GM23338 (cell line): Measurements from ENCODE around the gene FSD1. TPM values are rescaled to one million over a fixed set of nuclear protein-coding genes. Genes with fewer than 3 reads are reported as not detected.

Experiments used
- ATAC-seq: fragments of 200-7000 bp; cut with Tn5 transposase; 3 replicates; pipeline ENCODE4 v1.9.1; 2020
- DNase-seq: peaks from one replicate; pipeline ENCODE4 v3.0.0-alpha.2; 2015; ENCODE audit warnings: low spot score
- H2AFZ ChIP-seq: fragments of 200-600 bp; sonication (generic); 2 replicates; pipeline ENCODE4 v1.8.0; 2016; ENCODE audit warnings: antibody characterized with exemption, mild to moderate bottlenecking, moderate library complexity
- H3F3A ChIP-seq: fragments of 200-600 bp; sonication (generic); replicated peaks from 2 replicates; pipeline ENCODE4 v1.8.0; 2017; ENCODE audit warnings: antibody characterized with exemption, mixed run types, low read depth
- H3K27ac ChIP-seq: fragments of 200-600 bp; sonication (generic); 2 replicates; pipeline ENCODE4 v1.6.1; 2016; ENCODE audit warnings: low read depth
- H3K27me3 ChIP-seq: fragments of 200-600 bp; sonication (generic); 2 replicates; pipeline ENCODE4 v1.8.0; 2016; ENCODE audit warnings: mild to moderate bottlenecking, mixed run types, moderate library complexity; ENCODE audit not compliant: insufficient read depth
- H3K36me3 ChIP-seq: fragments of 200-600 bp; sonication (generic); 2 replicates; pipeline ENCODE4 v1.8.0; 2016; ENCODE audit warnings: mild to moderate bottlenecking; ENCODE audit not compliant: insufficient read depth
- H3K4me1 ChIP-seq: fragments of 200-600 bp; sonication (generic); 2 replicates; pipeline ENCODE4 v1.8.0; 2016; ENCODE audit warnings: mild to moderate bottlenecking, moderate library complexity; ENCODE audit not compliant: insufficient read depth
- H3K4me2 ChIP-seq: fragments of 200-600 bp; sonication (generic); 2 replicates; pipeline ENCODE4 v1.7.1; 2017; ENCODE audit warnings: mixed run types
- H3K4me3 ChIP-seq: fragments of 200-600 bp; sonication (generic); 2 replicates; pipeline ENCODE4 v1.6.1; 2016; ENCODE audit warnings: mixed run types
- H3K79me2 ChIP-seq: fragments of 200-600 bp; sonication (generic); replicated peaks from 2 replicates; pipeline ENCODE4 v1.8.0; 2017; ENCODE audit warnings: mild to moderate bottlenecking; ENCODE audit not compliant: insufficient read depth
- H3K9me2 ChIP-seq: fragments of 200-600 bp; sonication (generic); 2 replicates; pipeline ENCODE4 v1.8.0; 2017; ENCODE audit not compliant: insufficient read depth
- H4K20me1 ChIP-seq: fragments of 200-600 bp; sonication (generic); replicated peaks from 2 replicates; pipeline ENCODE4 v1.8.0; 2017; ENCODE audit warnings: mild to moderate bottlenecking; ENCODE audit not compliant: insufficient read depth
- H3K27ac Mint-ChIP-seq: 2 replicates; pipeline ENCODE4 v1.8.0; 2020; ENCODE audit warnings: inconsistent platforms, mild to moderate bottlenecking, moderate library complexity, mixed read lengths
- H3K27me3 Mint-ChIP-seq: 3 replicates; pipeline ENCODE4 v1.8.0; 2022; ENCODE audit warnings: low read depth, mild to moderate bottlenecking, moderate library complexity, mixed read lengths, inconsistent platforms; ENCODE audit not compliant: insufficient read depth, poor library complexity
- H3K36me3 Mint-ChIP-seq: 3 replicates; pipeline ENCODE4 v1.8.0; 2021; ENCODE audit warnings: low read depth, mild to moderate bottlenecking, inconsistent platforms, moderate library complexity, mixed read lengths
- H3K4me1 Mint-ChIP-seq: 3 replicates; pipeline ENCODE4 v1.8.0; 2020; ENCODE audit warnings: mild to moderate bottlenecking, inconsistent platforms, mixed read lengths
- H3K4me3 Mint-ChIP-seq: 3 replicates; pipeline ENCODE4 v1.8.0; 2021; ENCODE audit warnings: moderate library complexity, mild to moderate bottlenecking, inconsistent platforms, mixed read lengths
- H3K9me3 Mint-ChIP-seq: 3 replicates; pipeline ENCODE4 v1.8.0; 2020; ENCODE audit warnings: moderate library complexity, mild to moderate bottlenecking, inconsistent platforms, mixed read lengths
- EZH2 ChIP-seq: fragments of 200-600 bp; sonication (generic); IDR thresholded peaks from one replicate; pipeline ENCODE4 v1.8.0; 2017; ENCODE audit warnings: antibody characterized with exemption, mild to moderate bottlenecking, low read depth; ENCODE audit not compliant: unreplicated experiment
- EZH2phosphoT487 ChIP-seq: fragments of 200-600 bp; sonication (generic); IDR thresholded peaks from one replicate; pipeline ENCODE4 v1.8.1; 2018; ENCODE audit warnings: antibody characterized with exemption; ENCODE audit not compliant: unreplicated experiment
- polyA plus RNA-seq: library from polyadenylated mRNA; unstranded; fragments of >200 nt; fragmentation: Nextera tagmentation; extraction: Ambion mirVana; gene quantifications from 2 replicates; pipeline ENCODE4 v1.2.1, GENCODE V29; 2016
- total RNA-seq: library from RNA; depleted of rRNA; stranded (reverse); fragments of >200 nt; shearing (Covaris generic); gene quantifications from 2 replicates; pipeline ENCODE4 v1.2.3, GENCODE V29; 2014
- TF ChIP-seq, protein P1 (sequence below): fragments of 250-450 bp; sonication (Bioruptor Pico); IDR thresholded peaks from 2 replicates; pipeline ENCODE4 v1.5.0; 2020; ENCODE audit warnings: mild to moderate bottlenecking, moderate library complexity
- TF ChIP-seq, protein P2 (sequence below): IDR thresholded peaks from one replicate; pipeline ENCODE4 v1.6.1; 2018; ENCODE audit warnings: antibody characterized with exemption; ENCODE audit not compliant: unreplicated experiment

FSD1 gene
- total and polyA plus RNA-seq, 2 experiments from 2014 or later = 50.7 to 82.9 TPM

DNA sequence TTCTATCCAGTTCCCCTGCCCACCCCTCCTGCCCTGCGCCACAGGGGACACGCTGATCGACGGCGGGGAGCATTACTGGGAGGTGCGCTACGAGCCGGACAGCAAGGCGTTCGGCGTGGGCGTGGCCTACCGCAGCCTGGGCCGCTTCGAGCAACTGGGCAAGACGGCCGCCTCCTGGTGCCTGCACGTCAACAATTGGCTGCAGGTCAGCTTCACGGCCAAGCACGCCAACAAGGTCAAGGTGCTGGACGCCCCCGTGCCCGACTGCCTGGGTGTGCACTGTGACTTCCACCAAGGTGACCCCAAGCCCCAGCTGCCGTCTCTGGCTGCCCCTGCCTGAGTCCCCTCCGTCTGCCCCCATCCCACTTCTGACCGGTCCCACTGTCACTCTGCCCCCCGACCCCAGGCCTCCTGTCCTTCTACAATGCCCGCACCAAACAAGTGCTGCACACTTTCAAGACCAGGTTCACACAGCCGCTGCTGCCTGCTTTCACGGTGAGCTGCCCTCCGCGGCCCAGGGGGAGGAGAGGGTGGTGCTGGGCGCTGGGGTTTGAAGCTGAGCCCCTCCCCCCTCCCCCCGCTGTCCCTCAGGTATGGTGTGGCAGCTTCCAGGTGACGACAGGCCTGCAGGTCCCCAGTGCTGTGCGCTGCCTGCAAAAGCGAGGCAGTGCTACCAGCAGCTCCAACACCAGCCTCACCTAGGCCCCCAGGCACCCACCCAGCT is 18.7 kb downstream of the FSD1 start (continued):
- TF ChIP-seq, protein P1, sequence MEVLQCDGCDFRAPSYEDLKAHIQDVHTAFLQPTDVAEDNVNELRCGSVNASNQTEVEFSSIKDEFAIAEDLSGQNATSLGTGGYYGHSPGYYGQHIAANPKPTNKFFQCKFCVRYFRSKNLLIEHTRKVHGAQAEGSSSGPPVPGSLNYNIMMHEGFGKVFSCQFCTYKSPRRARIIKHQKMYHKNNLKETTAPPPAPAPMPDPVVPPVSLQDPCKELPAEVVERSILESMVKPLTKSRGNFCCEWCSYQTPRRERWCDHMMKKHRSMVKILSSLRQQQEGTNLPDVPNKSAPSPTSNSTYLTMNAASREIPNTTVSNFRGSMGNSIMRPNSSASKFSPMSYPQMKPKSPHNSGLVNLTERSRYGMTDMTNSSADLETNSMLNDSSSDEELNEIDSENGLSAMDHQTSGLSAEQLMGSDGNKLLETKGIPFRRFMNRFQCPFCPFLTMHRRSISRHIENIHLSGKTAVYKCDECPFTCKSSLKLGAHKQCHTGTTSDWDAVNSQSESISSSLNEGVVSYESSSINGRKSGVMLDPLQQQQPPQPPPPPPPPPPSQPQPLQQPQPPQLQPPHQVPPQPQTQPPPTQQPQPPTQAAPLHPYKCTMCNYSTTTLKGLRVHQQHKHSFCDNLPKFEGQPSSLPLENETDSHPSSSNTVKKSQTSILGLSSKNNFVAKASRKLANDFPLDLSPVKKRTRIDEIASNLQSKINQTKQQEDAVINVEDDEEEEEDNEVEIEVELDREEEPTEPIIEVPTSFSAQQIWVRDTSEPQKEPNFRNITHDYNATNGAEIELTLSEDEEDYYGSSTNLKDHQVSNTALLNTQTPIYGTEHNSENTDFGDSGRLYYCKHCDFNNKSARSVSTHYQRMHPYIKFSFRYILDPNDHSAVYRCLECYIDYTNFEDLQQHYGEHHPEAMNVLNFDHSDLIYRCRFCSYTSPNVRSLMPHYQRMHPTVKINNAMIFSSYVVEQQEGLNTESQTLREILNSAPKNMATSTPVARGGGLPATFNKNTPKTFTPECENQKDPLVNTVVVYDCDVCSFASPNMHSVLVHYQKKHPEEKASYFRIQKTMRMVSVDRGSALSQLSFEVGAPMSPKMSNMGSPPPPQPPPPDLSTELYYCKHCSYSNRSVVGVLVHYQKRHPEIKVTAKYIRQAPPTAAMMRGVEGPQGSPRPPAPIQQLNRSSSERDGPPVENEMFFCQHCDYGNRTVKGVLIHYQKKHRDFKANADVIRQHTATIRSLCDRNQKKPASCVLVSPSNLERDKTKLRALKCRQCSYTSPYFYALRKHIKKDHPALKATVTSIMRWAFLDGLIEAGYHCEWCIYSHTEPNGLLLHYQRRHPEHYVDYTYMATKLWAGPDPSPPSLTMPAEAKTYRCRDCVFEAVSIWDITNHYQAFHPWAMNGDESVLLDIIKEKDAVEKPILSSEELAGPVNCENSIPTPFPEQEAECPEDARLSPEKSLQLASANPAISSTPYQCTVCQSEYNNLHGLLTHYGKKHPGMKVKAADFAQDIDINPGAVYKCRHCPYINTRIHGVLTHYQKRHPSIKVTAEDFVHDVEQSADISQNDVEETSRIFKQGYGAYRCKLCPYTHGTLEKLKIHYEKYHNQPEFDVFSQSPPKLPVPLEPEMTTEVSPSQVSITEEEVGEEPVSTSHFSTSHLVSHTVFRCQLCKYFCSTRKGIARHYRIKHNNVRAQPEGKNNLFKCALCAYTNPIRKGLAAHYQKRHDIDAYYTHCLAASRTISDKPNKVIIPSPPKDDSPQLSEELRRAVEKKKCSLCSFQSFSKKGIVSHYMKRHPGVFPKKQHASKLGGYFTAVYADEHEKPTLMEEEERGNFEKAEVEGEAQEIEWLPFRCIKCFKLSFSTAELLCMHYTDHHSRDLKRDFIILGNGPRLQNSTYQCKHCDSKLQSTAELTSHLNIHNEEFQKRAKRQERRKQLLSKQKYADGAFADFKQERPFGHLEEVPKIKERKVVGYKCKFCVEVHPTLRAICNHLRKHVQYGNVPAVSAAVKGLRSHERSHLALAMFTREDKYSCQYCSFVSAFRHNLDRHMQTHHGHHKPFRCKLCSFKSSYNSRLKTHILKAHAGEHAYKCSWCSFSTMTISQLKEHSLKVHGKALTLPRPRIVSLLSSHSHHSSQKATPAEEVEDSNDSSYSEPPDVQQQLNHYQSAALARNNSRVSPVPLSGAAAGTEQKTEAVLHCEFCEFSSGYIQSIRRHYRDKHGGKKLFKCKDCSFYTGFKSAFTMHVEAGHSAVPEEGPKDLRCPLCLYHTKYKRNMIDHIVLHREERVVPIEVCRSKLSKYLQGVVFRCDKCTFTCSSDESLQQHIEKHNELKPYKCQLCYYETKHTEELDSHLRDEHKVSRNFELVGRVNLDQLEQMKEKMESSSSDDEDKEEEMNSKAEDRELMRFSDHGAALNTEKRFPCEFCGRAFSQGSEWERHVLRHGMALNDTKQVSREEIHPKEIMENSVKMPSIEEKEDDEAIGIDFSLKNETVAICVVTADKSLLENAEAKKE (CRISPR knock-in tag) = no peak
- no peak for TF ChIP-seq EZH2phosphoT487

DNA sequence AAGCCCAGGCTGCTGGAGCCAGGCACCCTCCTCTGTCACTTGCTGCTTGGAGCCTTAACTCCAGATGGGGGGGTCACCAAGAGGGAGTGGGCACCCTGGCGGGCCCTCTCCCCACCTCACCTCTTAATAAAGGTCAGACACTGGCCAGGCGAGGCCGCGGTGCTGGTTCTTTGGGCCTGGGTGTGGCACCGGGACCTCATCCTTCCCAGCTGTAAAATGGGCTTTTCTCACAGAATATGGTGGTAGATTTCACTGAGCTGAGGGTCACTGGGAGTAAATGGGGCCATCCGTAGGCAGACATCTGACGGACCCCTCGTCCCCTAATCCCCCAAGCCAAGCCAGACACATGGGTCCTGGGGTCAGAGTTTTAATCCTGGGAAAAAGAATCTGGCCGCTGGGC is 19.3 kb downstream of the FSD1 start:
- H3K4me1 ChIP-seq = peaks cover 3% of the 10 kb centered on the region; the same call in 1 of the 2 replicates
- Mint-ChIP-seq H3K4me1 (peaks cover 14% of the 10 kb centered on the region), H3K27me3 (peaks cover 33% of the 10 kb centered on the region), H3K27ac (no peak overlapping the region), H3K9me3 (peaks cover 27% of the 10 kb centered on the region), H3K4me3 (no peak overlapping the region), H3K36me3 (peaks cover 44% of the 10 kb centered on the region)
- no peak overlapping the region for H3K4me3 ChIP-seq
- ATAC-seq = no peak
- H4K20me1 ChIP-seq = no peaks in the 10 kb centered on the region
- no peak overlapping the region for H2AFZ ChIP-seq
- no peaks in the 10 kb centered on the region for H3K79me2 ChIP-seq
- H3K36me3 ChIP-seq = peaks cover 3% of the 10 kb centered on the region; the same call in 1 of the 2 replicates
- DNase-seq = no peak
- H3K27me3 ChIP-seq = no peaks in the 10 kb centered on the region
- no peaks in the 10 kb centered on the region for H3K9me2 ChIP-seq
- no peak overlapping the region for H3K27ac ChIP-seq
- no peak overlapping the region for H3K4me2 ChIP-seq
- H3F3A ChIP-seq = peaks cover 3% of the 10 kb centered on the region; the same call in 1 of the 2 replicates
- TF ChIP-seq EZH2 (no peak), EZH2phosphoT487 (no peak)
- TF ChIP-seq, protein P1 (CRISPR knock-in tag) = no peak
- TF ChIP-seq, protein P2, sequence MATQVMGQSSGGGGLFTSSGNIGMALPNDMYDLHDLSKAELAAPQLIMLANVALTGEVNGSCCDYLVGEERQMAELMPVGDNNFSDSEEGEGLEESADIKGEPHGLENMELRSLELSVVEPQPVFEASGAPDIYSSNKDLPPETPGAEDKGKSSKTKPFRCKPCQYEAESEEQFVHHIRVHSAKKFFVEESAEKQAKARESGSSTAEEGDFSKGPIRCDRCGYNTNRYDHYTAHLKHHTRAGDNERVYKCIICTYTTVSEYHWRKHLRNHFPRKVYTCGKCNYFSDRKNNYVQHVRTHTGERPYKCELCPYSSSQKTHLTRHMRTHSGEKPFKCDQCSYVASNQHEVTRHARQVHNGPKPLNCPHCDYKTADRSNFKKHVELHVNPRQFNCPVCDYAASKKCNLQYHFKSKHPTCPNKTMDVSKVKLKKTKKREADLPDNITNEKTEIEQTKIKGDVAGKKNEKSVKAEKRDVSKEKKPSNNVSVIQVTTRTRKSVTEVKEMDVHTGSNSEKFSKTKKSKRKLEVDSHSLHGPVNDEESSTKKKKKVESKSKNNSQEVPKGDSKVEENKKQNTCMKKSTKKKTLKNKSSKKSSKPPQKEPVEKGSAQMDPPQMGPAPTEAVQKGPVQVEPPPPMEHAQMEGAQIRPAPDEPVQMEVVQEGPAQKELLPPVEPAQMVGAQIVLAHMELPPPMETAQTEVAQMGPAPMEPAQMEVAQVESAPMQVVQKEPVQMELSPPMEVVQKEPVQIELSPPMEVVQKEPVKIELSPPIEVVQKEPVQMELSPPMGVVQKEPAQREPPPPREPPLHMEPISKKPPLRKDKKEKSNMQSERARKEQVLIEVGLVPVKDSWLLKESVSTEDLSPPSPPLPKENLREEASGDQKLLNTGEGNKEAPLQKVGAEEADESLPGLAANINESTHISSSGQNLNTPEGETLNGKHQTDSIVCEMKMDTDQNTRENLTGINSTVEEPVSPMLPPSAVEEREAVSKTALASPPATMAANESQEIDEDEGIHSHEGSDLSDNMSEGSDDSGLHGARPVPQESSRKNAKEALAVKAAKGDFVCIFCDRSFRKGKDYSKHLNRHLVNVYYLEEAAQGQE = no peak
